Testis (tissue), 2 donors: Measurements from ENCODE around the gene TBX10.

Source experiments
- POLR2A ChIP-seq: fragments of 450-650 bp; IDR thresholded peaks from one replicate; pipeline ENCODE4 v1.6.1; 2017; ENCODE audit warnings: antibody characterized with exemption, mild to moderate bottlenecking, moderate library complexity
- TF ChIP-seq, protein P1 (sequence below), 3 experiments: fragments of 450-650 bp in 2 of 3; fragments of 200-600 bp in 1 of 3; sonication (generic) in 1 of 3; IDR thresholded peaks; one replicate each; pipeline ENCODE4 v1.5.1; 2016 to 2019; ENCODE audit warnings: antibody characterized with exemption in 3 of 3, mild to moderate bottlenecking in 2 of 3, moderate library complexity in 1 of 3

DNA sequence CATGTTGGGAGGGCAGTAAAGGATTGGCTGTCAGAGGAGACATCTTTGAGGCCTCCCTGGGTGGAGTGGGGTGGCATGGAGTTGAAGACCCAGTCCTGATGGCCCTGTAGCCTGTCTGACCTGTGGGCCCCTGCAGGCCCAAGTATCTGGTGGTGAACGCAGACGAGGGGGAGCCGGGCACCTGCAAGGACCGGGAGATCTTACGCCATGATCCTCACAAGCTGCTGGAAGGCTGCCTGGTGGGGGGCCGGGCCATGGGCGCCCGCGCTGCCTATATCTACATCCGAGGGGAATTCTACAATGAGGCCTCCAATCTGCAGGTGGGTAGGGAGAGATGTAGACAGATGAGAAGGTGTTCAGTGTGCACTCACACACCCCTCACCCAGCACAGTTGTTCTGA, 30.2 kb downstream of the TBX10 start:
- TF ChIP-seq, protein P1, sequence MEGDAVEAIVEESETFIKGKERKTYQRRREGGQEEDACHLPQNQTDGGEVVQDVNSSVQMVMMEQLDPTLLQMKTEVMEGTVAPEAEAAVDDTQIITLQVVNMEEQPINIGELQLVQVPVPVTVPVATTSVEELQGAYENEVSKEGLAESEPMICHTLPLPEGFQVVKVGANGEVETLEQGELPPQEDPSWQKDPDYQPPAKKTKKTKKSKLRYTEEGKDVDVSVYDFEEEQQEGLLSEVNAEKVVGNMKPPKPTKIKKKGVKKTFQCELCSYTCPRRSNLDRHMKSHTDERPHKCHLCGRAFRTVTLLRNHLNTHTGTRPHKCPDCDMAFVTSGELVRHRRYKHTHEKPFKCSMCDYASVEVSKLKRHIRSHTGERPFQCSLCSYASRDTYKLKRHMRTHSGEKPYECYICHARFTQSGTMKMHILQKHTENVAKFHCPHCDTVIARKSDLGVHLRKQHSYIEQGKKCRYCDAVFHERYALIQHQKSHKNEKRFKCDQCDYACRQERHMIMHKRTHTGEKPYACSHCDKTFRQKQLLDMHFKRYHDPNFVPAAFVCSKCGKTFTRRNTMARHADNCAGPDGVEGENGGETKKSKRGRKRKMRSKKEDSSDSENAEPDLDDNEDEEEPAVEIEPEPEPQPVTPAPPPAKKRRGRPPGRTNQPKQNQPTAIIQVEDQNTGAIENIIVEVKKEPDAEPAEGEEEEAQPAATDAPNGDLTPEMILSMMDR (IDR thresholded peaks at IDR 0.05) = no peak
- TF ChIP-seq POLR2A = no peak
